ENCODE data around the gene KRTAP2-2.

DNA sequence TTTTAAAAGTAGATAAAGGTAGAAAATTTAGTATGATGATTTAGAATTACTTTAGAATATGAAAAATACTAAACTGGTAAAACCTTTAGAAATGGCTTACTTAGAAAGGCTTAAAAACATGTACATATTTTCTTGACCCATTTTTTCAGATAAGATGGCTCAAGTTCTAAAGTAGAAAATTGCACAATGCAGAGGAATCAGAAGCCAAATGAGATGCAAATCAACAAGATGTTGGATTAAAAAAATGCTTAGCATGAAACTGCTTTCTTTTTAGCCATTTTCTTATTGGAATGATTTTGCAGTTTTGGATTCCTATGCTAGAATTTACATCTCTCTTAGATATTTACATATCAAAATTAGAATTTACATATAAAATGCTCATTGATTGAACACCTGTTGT, 44.6 kb downstream of the KRTAP2-2 start:
- TF ChIP-seq MAZ (IDR thresholded peaks at IDR 0.05; ENCODE audit: borderline replicate concordance, low read depth, low read length) (no peak), CHD2 (IDR thresholded peaks at IDR 0.05; ENCODE audit: low read length, partially characterized antibody) (no peak), CBX8 (IDR thresholded peaks at IDR 0.05) (no peak), POLR2A (IDR thresholded peaks at IDR 0.05; ENCODE audit: low read length) (no peak), RFX5 (IDR thresholded peaks at IDR 0.05) (no peak), SMC3 (IDR thresholded peaks at IDR 0.05) (no peak), CHD4 (IDR thresholded peaks at IDR 0.05; ENCODE audit: borderline replicate concordance) (no peak)
- TF ChIP-seq, protein P1, sequence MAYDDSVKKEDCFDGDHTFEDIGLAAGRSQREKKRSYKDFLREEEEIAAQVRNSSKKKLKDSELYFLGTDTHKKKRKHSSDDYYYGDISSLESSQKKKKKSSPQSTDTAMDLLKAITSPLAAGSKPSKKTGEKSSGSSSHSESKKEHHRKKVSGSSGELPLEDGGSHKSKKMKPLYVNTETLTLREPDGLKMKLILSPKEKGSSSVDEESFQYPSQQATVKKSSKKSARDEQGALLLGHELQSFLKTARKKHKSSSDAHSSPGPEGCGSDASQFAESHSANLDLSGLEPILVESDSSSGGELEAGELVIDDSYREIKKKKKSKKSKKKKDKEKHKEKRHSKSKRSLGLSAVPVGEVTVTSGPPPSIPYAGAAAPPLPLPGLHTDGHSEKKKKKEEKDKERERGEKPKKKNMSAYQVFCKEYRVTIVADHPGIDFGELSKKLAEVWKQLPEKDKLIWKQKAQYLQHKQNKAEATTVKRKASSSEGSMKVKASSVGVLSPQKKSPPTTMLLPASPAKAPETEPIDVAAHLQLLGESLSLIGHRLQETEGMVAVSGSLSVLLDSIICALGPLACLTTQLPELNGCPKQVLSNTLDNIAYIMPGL (CRISPR knock-in tag; IDR thresholded peaks at IDR 0.05; ENCODE audit: borderline replicate concordance): no peak
- TF ChIP-seq, protein P2, sequence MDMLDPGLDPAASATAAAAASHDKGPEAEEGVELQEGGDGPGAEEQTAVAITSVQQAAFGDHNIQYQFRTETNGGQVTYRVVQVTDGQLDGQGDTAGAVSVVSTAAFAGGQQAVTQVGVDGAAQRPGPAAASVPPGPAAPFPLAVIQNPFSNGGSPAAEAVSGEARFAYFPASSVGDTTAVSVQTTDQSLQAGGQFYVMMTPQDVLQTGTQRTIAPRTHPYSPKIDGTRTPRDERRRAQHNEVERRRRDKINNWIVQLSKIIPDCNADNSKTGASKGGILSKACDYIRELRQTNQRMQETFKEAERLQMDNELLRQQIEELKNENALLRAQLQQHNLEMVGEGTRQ (IDR thresholded peaks at IDR 0.05): no peak
- TF ChIP-seq, protein P3, sequence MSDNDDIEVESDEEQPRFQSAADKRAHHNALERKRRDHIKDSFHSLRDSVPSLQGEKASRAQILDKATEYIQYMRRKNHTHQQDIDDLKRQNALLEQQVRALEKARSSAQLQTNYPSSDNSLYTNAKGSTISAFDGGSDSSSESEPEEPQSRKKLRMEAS (IDR thresholded peaks at IDR 0.05): no peak
- TF ChIP-seq, protein P4, sequence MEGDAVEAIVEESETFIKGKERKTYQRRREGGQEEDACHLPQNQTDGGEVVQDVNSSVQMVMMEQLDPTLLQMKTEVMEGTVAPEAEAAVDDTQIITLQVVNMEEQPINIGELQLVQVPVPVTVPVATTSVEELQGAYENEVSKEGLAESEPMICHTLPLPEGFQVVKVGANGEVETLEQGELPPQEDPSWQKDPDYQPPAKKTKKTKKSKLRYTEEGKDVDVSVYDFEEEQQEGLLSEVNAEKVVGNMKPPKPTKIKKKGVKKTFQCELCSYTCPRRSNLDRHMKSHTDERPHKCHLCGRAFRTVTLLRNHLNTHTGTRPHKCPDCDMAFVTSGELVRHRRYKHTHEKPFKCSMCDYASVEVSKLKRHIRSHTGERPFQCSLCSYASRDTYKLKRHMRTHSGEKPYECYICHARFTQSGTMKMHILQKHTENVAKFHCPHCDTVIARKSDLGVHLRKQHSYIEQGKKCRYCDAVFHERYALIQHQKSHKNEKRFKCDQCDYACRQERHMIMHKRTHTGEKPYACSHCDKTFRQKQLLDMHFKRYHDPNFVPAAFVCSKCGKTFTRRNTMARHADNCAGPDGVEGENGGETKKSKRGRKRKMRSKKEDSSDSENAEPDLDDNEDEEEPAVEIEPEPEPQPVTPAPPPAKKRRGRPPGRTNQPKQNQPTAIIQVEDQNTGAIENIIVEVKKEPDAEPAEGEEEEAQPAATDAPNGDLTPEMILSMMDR (IDR thresholded peaks at IDR 0.05): no peak
